HUES48 (cell line): ENCODE measurements around the gene FGF3.

ENCODE experiments used
- H3K27ac ChIP-seq: one replicate; pipeline ENCODE4 v1.7.0; 2013; ENCODE audit warnings: low read depth, low read length, inconsistent platforms
- H3K27me3 ChIP-seq: 2 replicates; pipeline ENCODE4 v1.6.1; 2013; ENCODE audit warnings: mild to moderate bottlenecking, low read length; ENCODE audit not compliant: control insufficient read depth, insufficient read depth
- H3K36me3 ChIP-seq: 2 replicates; pipeline ENCODE4 v1.6.1; 2013; ENCODE audit warnings: low read length; ENCODE audit not compliant: control insufficient read depth, insufficient read depth
- H3K4me1 ChIP-seq: 2 replicates; pipeline ENCODE4 v1.6.1; 2013; ENCODE audit warnings: mild to moderate bottlenecking, low read length; ENCODE audit not compliant: control insufficient read depth, insufficient read depth
- H3K4me3 ChIP-seq: 2 replicates; pipeline ENCODE4 v1.5.1; 2013; ENCODE audit warnings: mild to moderate bottlenecking, low read depth, low read length
- H3K9ac ChIP-seq: 2 replicates; pipeline ENCODE4 v1.6.1; 2013; ENCODE audit warnings: mild to moderate bottlenecking, low read depth, low read length, moderate library complexity
- H3K9me3 ChIP-seq: 2 replicates; pipeline ENCODE4 v1.6.1; 2013; ENCODE audit warnings: low read length; ENCODE audit not compliant: control insufficient read depth, insufficient read depth

FGF3 gene

GRCh38 chr11:69862797-69863543 lies 43.8 kb upstream of the FGF3 start:
- Histone ChIP-seq H3K36me3 (no peaks in the 10 kb centered on the region), H3K9me3 (no peaks in the 10 kb centered on the region), H3K4me1 (peaks cover 7% of the 10 kb centered on the region; the same call in 1 of the 2 replicates), H3K27me3 (0 out of 2 replicates have a peak, but pooled peaks cover under 1% of the 10 kb centered on the region), H3K4me3 (no peak overlapping the region), H3K9ac (no peak overlapping the region), H3K27ac (no peak overlapping the region)

- Histone ChIP-seq H3K9ac (no peak overlapping the region), H3K9me3 (no peaks in the 10 kb centered on the region), H3K27me3 (no peaks in the 10 kb centered on the region), H3K4me1 (0 out of 2 replicates have a peak, but pooled peaks cover under 1% of the 10 kb centered on the region), H3K4me3 (no peak overlapping the region), H3K36me3 (no peaks in the 10 kb centered on the region), H3K27ac (no peak overlapping the region)
These were observed 43.1 kb upstream of the FGF3 start for GRCh38 chr11:69862331-69862771.

GRCh38 chr11:69861901-69862300 lies 42.7 kb upstream of the FGF3 start:
- no peak overlapping the region for H3K27ac ChIP-seq
- H3K9me3 ChIP-seq = no peaks in the 10 kb centered on the region
- H3K9ac ChIP-seq = no peak overlapping the region
- H3K27me3 ChIP-seq = no peaks in the 10 kb centered on the region
- no peaks in the 10 kb centered on the region for H3K36me3 ChIP-seq
- no peaks in the 10 kb centered on the region for H3K4me1 ChIP-seq
- H3K4me3 ChIP-seq = no peak overlapping the region

- H3K9me3 ChIP-seq = no peaks in the 10 kb centered on the region
- no peaks in the 10 kb centered on the region for H3K36me3 ChIP-seq
- H3K9ac ChIP-seq = no peak overlapping the region
- no peak overlapping the region for H3K27ac ChIP-seq
- H3K4me1 ChIP-seq = no peaks in the 10 kb centered on the region
- H3K4me3 ChIP-seq = no peak overlapping the region
- H3K27me3 ChIP-seq = no peaks in the 10 kb centered on the region
These were observed 41.7 kb upstream of the FGF3 start for GRCh38 chr11:69860796-69861445.

- Histone ChIP-seq H3K27me3 (no peaks in the 10 kb centered on the region), H3K4me3 (no peak overlapping the region), H3K9ac (no peak overlapping the region), H3K27ac (no peak overlapping the region), H3K4me1 (no peaks in the 10 kb centered on the region), H3K9me3 (no peaks in the 10 kb centered on the region), H3K36me3 (no peaks in the 10 kb centered on the region)
These were observed 41.0 kb upstream of the FGF3 start for GRCh38 chr11:69860244-69860643.

GRCh38 chr11:69859275-69859934 lies 40.2 kb upstream of the FGF3 start:
- no peak overlapping the region for H3K27ac ChIP-seq
- no peaks in the 10 kb centered on the region for H3K36me3 ChIP-seq
- H3K9ac ChIP-seq = no peak overlapping the region
- H3K9me3 ChIP-seq = no peaks in the 10 kb centered on the region
- no peak overlapping the region for H3K4me3 ChIP-seq
- H3K27me3 ChIP-seq = no peaks in the 10 kb centered on the region
- no peaks in the 10 kb centered on the region for H3K4me1 ChIP-seq

GRCh38 chr11:69855421-69855820 lies 36.2 kb upstream of the FGF3 start:
- H3K9me3 ChIP-seq = no peaks in the 10 kb centered on the region
- H3K4me1 ChIP-seq = no peaks in the 10 kb centered on the region
- H3K27ac ChIP-seq = no peak overlapping the region
- no peak overlapping the region for H3K4me3 ChIP-seq
- H3K36me3 ChIP-seq = no peaks in the 10 kb centered on the region
- H3K9ac ChIP-seq = no peak overlapping the region
- H3K27me3 ChIP-seq = no peaks in the 10 kb centered on the region

GRCh38 chr11:69854713-69855112 lies 35.5 kb upstream of the FGF3 start:
- no peaks in the 10 kb centered on the region for H3K27me3 ChIP-seq
- no peak overlapping the region for H3K4me3 ChIP-seq
- H3K9me3 ChIP-seq = no peaks in the 10 kb centered on the region
- no peak overlapping the region for H3K27ac ChIP-seq
- H3K4me1 ChIP-seq = no peaks in the 10 kb centered on the region
- no peak overlapping the region for H3K9ac ChIP-seq
- no peaks in the 10 kb centered on the region for H3K36me3 ChIP-seq

GRCh38 chr11:69852056-69852455 lies 32.8 kb upstream of the FGF3 start:
- Histone ChIP-seq H3K9ac (no peak overlapping the region), H3K4me1 (no peaks in the 10 kb centered on the region), H3K4me3 (no peak overlapping the region), H3K9me3 (no peaks in the 10 kb centered on the region), H3K27me3 (no peaks in the 10 kb centered on the region), H3K36me3 (no peaks in the 10 kb centered on the region), H3K27ac (no peak overlapping the region)

GRCh38 chr11:69848201-69848600 lies 29.0 kb upstream of the FGF3 start:
- Histone ChIP-seq H3K27ac (no peak overlapping the region), H3K9me3 (no peaks in the 10 kb centered on the region), H3K36me3 (no peaks in the 10 kb centered on the region), H3K4me1 (peaks cover 4% of the 10 kb centered on the region; the same call in 1 of the 2 replicates), H3K4me3 (no peak overlapping the region), H3K9ac (no peak overlapping the region), H3K27me3 (no peaks in the 10 kb centered on the region)

GRCh38 chr11:69844396-69844795 lies 25.2 kb upstream of the FGF3 start:
- no peaks in the 10 kb centered on the region for H3K9me3 ChIP-seq
- H3K27me3 ChIP-seq = peaks cover 6% of the 10 kb centered on the region; the same call in 1 of the 2 replicates
- H3K4me3 ChIP-seq = no peak overlapping the region
- no peak overlapping the region for H3K9ac ChIP-seq
- H3K36me3 ChIP-seq = no peaks in the 10 kb centered on the region
- no peak overlapping the region for H3K27ac ChIP-seq
- H3K4me1 ChIP-seq = peaks cover 13% of the 10 kb centered on the region; the same call in 1 of the 2 replicates
